ENCODE data around the gene IGFBP7. TPM values are rescaled to one million over a fixed set of nuclear protein-coding genes. Genes with fewer than 3 reads are reported as not detected.

IGFBP7 gene
- total and polyA plus RNA-seq, 2 of the 8 experiments (the other 6 are each of a cell fraction or from before 2014, with no cell fraction given) = 0.17 to 0.48 TPM

GRCh38 chr4:56986952-56987351, 123.2 kb downstream of the IGFBP7 start:
- DNase-seq (ENCODE audit: low read depth in 1 of 2, low spot score in 2 of 2) = no peak

More at GRCh38 chr4:56986952-56987351, 123.2 kb downstream of the IGFBP7 start:
- no peak for TF ChIP-seq BCL11A (IDR thresholded peaks at IDR 0.05; ENCODE audit: low read depth in 2 of 2, low read length in 2 of 2)
- Histone ChIP-seq H3K23me2 (ENCODE audit: low read depth, low read length) (no peaks in the 10 kb centered on the region), H2BK20ac (ENCODE audit: low read length) (no peak overlapping the region), H2BK15ac (ENCODE audit: low read length) (no peak overlapping the region), H2AFZ (ENCODE audit: low read length) (no peak overlapping the region), H2BK12ac (ENCODE audit: low read depth, low read length) (no peak overlapping the region), H3K36me3 (ENCODE audit: control insufficient read depth in 2 of 4, insufficient read depth in 4 of 4, low read length in 3 of 4) (peaks cover 0 to 53% (median 25%) of the 10 kb centered on the region in 4 experiments; a peak in 6 of 8 replicates), H3K79me1 (ENCODE audit: low read depth, low read length) (peaks cover 8% of the 10 kb centered on the region), H2BK5ac (ENCODE audit: low read depth, low read length) (no peak overlapping the region), H2BK120ac (replicated peaks; ENCODE audit: low read depth, low read length) (no peak overlapping the region), H2AK5ac (ENCODE audit: low read depth, low read length) (no peak overlapping the region), H3K56ac (replicated peaks; ENCODE audit: insufficient read length, low read depth, low read length) (no peak overlapping the region), H3K9me3 (ENCODE audit: insufficient read depth in 2 of 2, low read depth in 1 of 2, low read length in 1 of 2) (no peaks in the 10 kb centered on the region), H3K18ac (ENCODE audit: extremely low read depth, low read length) (no peak overlapping the region), H3K4me3 (ENCODE audit: extremely low read depth in 1 of 4, insufficient read depth in 2 of 4, low read depth in 3 of 4, low read length in 4 of 4) (no peak overlapping the region), H3K27me3 (replicated peaks in 1 of 4; ENCODE audit: control insufficient read depth in 3 of 4, extremely low read depth in 1 of 4, insufficient read depth in 3 of 4, low read length in 3 of 4) (no peaks in the 10 kb centered on the region), H3K4ac (replicated peaks; ENCODE audit: insufficient read length, low read depth, low read length) (no peak overlapping the region), H4K91ac (replicated peaks; ENCODE audit: insufficient read length, low read length) (no peak overlapping the region), H3K14ac (ENCODE audit: insufficient read length) (no peak overlapping the region), H3K23ac (ENCODE audit: insufficient read length) (no peak overlapping the region), H4K20me1 (replicated peaks in 1 of 2; ENCODE audit: control insufficient read depth in 1 of 2, insufficient read depth in 2 of 2, low read length in 2 of 2) (peaks cover 2 to 20% of the 10 kb centered on the region in 2 experiments), H3K27ac (ENCODE audit: low read depth, low read length) (no peak overlapping the region), H4K5ac (ENCODE audit: insufficient read length, low read depth, low read length) (no peak overlapping the region), H3K79me2 (ENCODE audit: control insufficient read depth in 1 of 2, insufficient read depth in 2 of 2, low read length in 2 of 2) (peaks cover 12 to 75% of the 10 kb centered on the region in 2 experiments), H4K8ac (ENCODE audit: extremely low read depth, insufficient read depth, low read length) (no peak overlapping the region), H3K9ac (replicated peaks in 1 of 4; ENCODE audit: extremely low read depth in 1 of 4, low read depth in 3 of 4, low read length in 3 of 4) (no peak overlapping the region), H3K4me2 (ENCODE audit: insufficient read depth in 1 of 2, low read depth in 2 of 2, low read length in 2 of 2) (no peak overlapping the region), H3K4me1 (replicated peaks in 1 of 4; ENCODE audit: control insufficient read depth in 3 of 4, insufficient read depth in 4 of 4, low read length in 3 of 4) (no peaks in the 10 kb centered on the region)
- FAIRE-seq = no peak
- POLR2A ChIA-PET (ENCODE audit: partially characterized antibody) = interaction anchor here (2.8 kb wide), 1 partner anchor 8 kb away, joined by 22 read pairs; the partner anchor contains the start of genes NOA1 and POLR2B
- CTCF ChIA-PET (ENCODE audit: partially characterized antibody) = no interaction called here
- WGBS, 2 experiments (ENCODE audit: extremely low coverage in 1 of 2, insufficient coverage in 1 of 2, insufficient read length in 1 of 2, insufficient replicate concordance in 2 of 2, low coverage in 1 of 2, low lambda C conversion rate in 2 of 2, missing lambda C conversion rate in 1 of 2) = 87% methylated on average over 3 of the region's 3 CpGs; no CpG with 5 or more reads in 1 of the 2 experiments
